HG02885 (cell line): ENCODE data around the gene VSNL1.

Source experiments
- ATAC-seq: cut with Tn5 transposase; IDR thresholded peaks from one replicate; pipeline ENCODE4 v1.9.1; 2021; ENCODE audit warnings: mild to moderate bottlenecking; ENCODE audit not compliant: unreplicated experiment, poor library complexity

VSNL1 gene

DNA sequence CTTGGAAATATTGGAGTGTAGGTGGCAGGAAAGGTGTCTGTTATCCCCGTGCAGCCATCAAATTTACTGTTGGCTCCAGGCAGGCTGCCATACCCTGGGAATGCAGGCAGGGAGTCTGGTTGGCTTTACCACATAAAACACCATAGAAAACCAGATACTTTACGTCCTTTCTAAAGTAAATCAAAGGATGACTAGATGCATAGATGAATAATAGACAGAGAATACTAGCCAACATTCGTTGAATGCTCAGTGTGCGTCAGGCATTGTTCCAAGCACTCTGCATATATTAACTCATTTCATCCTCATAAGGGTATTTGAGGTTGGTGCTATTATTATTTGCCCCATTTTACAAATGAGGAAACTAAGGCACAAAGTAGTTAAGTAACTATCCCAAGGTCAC lies 65.2 kb downstream of the VSNL1 start:
- no peak for ATAC-seq

DNA sequence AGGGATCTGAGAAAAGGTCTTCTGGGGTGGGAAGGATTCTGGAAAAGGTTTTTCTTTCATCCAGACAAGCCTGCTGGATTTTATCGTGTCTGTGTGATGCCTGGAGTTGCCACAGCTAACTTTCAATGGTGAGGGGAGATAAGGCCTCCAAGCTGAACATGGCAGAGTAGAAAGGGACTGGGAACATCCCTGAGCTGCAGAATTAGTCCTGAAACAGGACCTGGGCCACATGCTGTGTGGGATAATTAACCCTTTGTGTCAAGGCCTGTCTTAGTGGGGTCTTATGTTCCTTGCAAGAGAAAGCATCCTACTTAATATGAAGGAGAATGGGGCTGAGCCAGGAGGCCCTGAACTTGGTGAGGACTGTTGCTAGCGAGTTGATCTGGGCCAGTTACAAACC lies 66.4 kb downstream of the VSNL1 start:
- ATAC-seq = no peak

DNA sequence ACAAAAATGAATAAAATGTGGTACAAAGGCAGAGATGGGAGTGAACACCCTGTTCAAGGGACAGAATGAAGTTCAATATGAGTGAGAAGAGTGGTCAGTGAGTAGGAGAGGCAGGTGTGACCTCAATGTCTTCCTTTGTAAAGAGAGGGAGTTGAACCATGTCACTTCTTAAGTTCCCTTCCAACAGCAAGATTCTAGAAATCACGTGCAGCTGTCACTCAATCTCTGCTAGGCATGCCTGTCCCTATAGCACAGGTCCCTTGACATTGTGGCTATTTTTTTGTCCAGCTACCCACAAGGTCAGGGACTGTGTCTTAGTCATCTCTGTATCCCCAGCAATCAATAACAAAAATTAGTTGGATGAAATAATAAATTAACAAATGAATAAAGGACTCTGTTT lies 66.9 kb downstream of the VSNL1 start:
- ATAC-seq = no peak

DNA sequence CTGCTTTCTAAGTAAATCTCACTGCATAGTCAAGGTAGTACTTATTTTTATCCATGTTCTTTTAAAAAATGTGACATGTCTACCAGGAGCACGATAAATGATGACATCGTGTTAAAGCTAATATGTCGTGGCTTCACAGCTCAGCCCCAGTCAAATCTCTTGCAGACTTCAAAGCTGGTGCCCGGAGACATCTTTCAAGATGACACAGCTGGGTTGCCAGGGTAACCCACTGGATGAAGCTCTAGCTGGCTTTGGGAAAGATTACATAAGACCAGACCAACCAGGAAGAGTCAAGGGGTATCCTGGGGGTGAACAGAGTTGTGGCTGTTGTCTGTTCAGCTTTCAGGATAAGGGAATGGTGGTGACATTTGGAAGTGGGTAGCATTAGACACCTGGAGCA lies 67.8 kb downstream of the VSNL1 start:
- no peak for ATAC-seq

DNA sequence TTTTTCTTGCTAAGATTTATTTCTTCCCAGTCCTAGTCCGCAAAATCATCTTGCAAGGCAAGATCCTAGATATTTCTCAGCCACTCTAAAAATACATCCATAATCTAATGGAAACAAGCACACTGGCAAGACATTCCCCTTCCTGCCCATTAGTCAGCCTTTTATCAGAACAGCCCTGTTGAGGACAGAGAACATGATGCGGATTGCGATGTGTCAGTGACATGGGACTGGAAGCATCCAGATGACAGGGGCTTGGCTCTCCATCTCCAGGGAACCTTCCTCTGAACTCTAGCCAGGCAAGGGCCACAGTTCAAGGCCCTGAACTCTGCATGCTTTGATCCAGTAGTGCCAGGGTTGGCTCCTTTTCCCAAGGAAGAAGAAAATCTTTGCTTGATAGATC lies 70.0 kb downstream of the VSNL1 start:
- ATAC-seq = no peak

DNA sequence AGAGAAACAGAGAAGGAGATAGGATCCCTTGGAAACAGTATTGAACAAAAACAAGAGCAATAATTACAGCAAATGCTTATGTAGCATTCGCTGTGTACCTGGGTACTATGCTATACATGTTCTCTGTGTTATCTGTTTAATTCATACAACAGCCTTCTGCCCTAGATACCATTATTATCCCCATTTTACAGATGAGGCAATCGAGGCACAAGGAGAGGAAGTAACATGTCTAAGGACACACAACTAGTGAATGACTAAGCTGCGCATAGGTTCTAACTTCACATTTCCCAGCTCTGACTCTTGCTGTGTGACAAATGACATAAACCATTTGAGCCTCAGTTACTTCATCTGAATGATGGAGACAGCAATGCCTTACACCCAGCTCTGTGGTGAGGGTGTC lies 70.5 kb downstream of the VSNL1 start:
- ATAC-seq = no peak

DNA sequence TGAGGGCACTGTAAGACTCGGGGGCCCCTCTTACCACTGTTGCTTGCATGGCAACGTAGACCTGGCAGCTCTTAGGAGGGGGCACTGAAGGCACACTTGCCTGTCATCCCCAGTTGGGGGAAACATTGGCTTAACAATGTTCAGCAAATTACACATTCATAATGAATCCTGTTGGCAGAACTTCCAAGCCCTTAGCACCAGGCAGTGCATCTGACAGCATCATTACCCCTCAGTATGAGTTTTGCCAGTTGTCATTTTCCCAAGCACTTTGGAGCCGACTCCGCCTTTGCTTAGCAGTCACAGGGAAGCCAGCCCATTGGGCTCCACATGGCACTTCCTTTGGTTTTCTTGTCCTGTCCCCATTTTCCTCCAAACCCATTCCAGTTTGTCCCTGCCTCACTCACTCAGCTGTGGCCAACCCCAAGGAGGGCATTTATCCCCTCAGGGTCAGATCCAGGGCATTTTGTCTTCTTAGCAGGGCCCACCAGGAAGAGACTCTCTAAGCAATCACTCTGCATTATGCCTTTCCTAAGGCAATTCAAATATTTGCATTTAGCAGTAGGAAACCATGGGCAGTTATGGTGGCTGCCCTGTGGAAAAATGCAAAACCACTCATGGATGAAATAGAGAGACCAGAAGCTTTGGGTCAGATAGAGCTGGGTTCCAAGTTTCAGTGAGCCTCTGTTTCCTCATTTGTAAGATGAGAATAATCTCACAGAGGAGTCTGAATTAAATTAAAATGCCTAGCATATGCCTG lies 73.9 kb downstream of the VSNL1 start:
- ATAC-seq = no peak

DNA sequence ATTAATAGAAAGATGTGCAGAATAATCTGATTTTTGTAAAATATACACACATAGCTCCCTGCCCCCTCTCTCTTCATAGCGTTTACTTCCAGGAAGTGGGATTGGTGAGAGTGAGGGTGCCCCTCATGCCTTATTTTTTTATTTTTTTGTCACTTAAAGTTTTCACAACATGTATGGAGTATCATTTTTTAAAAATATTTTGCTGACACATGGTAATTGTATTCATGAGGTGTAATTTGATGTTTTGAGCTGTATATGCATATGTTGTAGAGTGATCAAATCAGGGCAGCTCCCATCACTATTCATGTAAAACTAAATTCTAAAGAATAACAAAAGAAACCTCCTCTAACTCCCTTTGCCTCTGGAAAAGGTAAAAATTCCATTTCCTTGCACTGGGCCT lies 74.7 kb downstream of the VSNL1 start:
- no peak for ATAC-seq

DNA sequence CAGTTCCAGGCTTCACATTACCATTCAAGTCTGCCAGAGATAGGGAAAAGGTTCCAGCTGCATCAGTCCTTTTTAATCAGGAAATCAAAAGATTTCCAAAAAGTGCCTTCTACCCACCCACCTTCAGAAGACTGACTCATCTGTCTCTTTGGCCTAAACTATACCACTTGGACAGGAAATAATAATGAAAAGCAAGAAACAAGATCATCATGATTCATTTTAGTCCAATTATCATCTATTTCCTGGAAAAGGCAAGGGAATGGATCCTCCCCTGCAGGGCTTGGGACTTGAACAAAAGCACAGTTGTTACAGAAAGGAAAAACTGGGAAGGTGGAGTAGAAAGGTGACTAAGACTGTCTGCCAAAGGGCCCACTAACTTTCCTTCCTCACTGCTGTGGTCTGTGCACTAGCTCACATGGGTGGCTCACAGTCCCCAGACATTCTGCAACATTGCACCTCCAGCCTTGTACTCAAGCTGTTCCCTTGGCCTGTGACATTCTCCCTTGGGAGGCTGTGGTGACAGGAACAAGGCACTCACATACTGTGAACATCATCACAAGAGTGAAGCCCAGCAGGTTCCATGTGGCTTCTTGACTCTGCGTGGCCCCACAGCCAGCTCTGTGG lies 75.3 kb downstream of the VSNL1 start:
- ATAC-seq = no peak

DNA sequence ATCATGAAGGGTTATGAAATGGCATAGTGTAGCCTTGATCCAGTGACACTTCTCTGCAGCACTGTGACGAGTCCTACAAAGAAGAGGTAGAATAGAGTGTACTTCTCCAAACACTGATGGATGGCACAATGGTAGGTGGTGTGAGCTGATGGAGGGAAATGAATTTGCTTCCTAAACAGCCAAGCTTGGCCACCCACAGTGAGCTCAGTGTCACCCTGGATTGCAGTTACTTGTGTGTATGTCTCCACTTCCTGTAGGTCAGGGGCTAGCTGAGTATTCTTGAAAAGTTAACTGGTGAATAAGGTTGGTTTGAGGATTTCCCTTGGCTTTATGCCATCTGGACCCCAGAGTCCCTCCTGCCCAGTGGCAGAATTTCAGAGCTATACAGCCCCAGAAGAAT lies 75.9 kb downstream of the VSNL1 start:
- ATAC-seq = no peak

DNA sequence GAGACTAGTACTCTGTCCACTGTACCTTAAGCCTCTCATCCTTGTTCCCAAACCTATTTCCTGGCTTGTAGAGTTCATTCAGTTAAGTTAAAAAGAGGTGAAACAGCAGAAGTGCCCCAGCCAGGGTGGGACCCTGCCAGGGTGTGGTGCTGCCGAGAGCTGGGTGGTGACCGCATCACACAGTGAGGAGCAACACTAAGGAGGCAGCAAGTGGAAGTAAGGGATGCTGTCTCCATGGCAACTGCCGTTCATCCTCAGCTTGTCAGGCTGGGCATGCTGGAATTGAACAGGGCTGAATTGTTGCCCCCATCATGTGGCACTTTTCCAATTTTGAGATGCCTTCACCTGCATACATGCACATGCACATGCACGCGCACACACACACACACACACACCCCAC lies 77.0 kb downstream of the VSNL1 start:
- no peak for ATAC-seq

DNA sequence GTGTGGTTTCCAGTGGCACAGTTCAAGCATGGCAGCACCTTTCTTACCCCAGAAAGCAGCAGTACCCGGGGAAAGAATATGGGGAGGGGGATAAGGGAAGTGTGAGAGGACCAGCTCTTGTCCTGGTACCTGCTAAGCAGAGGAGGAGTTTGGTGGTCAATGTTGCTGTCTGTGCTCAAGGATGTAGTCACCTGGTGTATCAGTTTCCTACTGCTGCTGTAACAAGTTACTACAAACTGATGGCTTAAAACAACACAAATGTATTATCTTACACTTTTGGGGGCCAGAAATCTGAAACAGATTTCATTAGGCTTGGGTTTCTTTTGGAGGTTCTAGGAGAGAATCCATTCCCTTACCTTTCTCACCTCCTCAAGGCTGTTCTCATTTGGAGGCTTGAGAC lies 77.5 kb downstream of the VSNL1 start:
- no peak for ATAC-seq

DNA sequence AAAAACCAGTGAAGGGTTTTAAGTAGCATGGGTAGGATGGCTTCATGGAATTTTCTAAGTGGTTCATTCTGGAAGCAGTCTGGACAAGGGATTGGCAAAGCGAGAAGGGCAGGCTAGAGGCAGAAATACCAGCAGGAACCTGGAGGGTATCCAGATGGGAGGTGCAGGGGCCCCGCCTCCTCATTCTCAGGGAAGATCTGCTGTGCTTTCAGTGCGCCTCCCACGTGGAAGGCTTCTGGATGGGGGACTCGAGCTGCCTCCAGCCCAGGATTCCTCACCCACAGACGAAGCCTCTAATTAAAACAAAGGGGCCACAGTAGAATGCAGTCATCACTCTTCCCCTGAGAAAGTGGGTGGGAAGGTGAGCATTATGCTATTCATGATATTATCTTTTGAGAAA lies 79.8 kb downstream of the VSNL1 start:
- ATAC-seq = no peak

DNA sequence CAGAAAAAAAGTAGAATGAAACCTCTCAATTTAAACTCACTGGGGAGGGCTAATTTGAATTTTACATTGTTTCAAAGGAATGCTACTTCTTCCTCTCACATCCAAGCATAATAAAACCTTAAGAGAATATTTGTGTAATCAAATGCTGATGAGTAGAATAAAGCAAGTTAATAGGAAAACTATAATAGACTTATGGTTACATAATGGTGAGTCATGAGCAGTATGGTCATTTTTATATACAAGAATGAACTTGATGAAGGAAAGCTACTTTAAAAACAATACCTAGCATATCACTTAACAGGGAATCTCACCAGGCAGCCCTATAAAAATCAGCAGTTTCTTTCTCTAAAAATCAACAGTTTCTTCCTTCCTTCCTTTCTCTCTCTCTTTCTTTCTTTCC lies 80.3 kb downstream of the VSNL1 start:
- no peak for ATAC-seq

DNA sequence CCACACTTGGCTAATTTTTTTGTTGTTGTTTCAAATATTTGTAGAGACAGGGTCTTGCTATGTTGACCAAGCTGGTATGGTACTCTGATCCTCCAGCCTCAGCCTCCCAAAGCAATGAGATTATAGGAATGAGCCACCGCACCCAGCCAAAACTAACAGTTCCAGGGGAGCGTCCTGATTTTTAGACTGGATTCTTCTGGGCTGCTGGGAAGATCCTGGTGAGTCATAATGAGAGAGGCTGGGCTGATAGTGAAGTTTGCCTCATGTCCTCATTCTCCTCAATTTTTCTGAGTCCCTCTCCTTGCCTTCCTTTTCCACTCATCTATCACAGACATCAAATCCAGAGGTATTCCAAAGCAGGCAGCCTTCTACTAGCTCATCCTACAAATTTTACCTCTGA lies 81.3 kb downstream of the VSNL1 start:
- ATAC-seq = no peak

DNA sequence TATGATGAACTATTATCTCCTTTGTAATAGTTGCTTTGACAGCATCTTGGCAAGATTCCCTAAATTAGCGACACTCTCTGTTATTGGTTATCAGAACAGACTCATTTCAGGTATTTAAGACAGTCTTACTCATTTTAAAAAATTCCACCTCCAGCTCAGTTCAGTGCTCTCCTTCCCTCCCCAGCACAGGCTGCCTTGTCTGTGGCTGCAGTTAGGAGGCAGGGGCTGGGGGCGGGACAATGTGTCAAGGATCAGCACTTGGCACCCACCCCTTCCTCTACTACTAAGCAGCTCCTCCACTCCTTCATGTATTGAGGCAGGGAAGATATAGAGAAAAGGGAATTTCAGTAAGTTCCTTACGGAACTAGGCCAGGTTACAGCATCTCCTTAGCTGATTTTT lies 85.0 kb downstream of the VSNL1 start:
- no peak for ATAC-seq

DNA sequence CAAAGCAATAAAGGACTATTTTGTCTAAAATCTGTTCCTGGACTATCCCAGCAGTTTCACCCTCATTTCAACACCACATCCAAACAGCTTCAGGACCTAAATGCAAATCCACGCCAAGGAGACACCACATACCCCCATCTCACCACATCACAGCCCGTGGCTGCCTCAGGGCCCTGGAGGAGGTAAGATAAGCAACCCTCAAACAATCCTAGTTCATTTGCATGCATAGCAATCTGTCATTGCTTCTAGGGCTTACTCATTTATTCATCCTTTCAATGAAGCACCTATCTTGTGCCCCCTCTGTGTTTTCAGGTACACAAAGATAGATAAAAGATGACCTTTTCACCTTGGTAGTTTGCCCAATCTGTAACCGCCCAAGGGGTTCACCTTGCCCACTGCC lies 86.5 kb downstream of the VSNL1 start:
- no peak for ATAC-seq

DNA sequence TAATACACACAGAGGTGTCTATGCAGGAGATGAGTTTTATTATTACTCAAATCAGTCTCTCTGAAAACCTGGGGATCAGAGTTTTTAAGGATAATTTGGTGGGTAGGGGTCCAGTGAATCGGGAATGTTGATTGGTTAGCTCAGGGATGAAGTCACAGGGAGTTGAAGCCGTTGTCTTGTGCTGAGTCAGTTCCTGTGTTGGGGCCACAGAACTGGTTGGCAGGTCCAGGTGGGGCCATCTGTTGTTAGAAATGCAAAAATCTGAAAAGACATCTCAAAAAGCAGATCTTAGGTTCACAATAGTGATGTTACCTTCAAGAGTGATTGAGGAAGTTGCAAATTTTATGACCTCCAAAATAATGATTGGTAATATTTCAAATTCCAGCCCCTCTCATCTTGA lies 86.9 kb downstream of the VSNL1 start:
- ATAC-seq = no peak

DNA sequence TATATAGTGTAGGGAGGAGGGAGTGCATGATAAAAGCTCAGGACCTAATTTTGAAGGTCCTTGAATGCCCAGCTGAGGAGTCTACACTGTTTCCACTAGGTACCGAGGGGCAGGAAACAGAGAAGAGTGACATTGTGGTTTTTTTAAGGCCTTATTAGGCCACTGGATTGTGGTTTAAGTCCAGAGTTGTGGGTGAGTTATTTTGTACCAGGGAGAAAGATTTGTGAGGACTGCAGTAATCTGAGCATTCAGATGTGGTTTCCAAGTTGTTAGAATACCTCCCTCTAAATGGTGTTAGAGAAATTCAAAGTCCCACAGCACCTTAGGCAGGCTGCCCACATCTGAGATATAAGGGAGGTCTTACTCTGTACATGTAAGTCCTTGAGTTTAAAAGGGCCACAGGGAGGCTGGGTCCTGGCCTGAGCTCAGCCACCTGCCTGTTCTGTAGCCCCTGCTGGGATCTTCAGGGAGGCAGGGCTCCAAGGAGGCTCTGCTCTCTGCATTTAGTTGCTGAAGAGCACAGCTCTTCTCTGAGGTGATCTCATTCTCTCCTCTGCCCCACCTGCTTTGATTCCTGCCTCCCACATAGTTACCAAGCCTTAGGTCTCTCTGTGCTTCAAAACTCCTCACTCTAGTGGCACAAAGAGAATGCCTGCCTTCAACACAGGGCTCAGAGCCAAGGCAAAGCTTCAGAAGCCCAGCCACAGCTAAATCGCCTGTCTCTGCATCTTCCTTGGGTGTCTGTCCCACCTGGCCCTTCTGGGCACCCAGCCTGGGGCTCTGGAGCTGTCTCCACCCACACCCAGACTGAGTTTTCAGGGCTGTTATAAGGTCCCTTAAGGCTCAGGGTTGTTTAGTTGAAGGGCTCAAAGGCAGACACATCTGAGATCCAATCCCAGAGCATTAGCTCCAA lies 88.1 kb downstream of the VSNL1 start:
- peak; percentile 59 for ATAC-seq

DNA sequence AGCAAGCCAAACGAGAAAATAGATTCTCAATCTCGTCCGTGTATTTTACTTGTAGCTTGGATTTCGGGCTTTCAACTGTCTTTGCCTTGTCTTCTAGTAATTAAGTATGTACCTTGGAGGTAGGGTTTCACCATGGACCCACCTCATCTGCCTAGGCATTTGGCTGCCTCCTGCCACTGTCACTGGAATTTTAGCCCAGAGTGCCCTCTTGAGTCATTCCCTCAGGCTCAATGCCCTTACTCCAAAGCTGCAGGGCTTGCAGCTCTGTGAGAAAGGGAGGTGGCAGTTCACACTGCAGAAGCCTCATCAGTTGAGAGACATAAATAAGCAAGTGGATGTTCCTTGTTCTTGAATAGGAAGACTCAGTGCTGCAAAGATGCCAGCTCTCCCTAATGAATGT lies 89.6 kb downstream of the VSNL1 start:
- ATAC-seq = no peak

DNA sequence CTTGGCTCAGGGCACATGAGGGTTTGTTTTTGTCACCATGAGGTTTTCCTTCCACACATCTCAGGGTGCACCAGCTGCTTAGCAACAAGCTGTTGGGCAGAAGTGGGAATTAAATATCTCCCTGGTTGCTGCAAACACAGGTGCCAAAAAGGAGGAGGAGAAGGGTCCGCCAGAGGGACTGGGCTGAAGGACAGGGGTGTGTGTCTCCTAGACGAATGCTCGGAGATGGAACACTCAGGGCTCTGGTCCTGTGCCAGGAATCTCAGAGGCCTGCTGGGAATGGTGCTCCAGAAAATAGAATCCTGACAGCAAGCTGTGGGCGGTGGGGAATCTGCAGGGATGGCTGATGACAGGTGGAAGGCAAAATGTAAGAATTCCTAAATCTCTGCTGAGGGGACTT lies 94.5 kb downstream of the VSNL1 start:
- no peak for ATAC-seq
